Measurements from ENCODE around the gene P4HA3.
"Not testable (repeated sequence)": the region's sequence is repeated elsewhere in the genome, so short reads cannot be mapped to it uniquely, and the experiment has no call there.

The P4HA3 gene

GRCh38 chr11:74311352-74311926, at the start of gene P4HA3:
Gene P4HA3 (minus strand): TSS chr11:74311640. CDS start chr11:74311611, 29 bp downstream.
- no peak for DNase-seq (ENCODE audit: low read depth in 2 of 2)

GRCh38 chr11:74357449-74357848, 46.0 kb upstream of the P4HA3 start:
- DNase-seq (ENCODE audit: low read depth in 2 of 2), result no peak

- no peak for DNase-seq (ENCODE audit: low read depth in 2 of 2)
Measured at GRCh38 chr11:74355626-74356025, 44.2 kb upstream of the P4HA3 start.

GRCh38 chr11:74354036-74354435, 42.6 kb upstream of the P4HA3 start:
- DNase-seq (ENCODE audit: low read depth in 2 of 2), result no peak

GRCh38 chr11:74347381-74347780, 35.9 kb upstream of the P4HA3 start:
- DNase-seq (ENCODE audit: low read depth in 2 of 2), result no peak

GRCh38 chr11:74345420-74345819, 34.0 kb upstream of the P4HA3 start:
- no peak for DNase-seq (ENCODE audit: low read depth in 2 of 2)

GRCh38 chr11:74341921-74342320, 30.5 kb upstream of the P4HA3 start:
- DNase-seq (ENCODE audit: low read depth in 2 of 2), result no peak

GRCh38 chr11:74339619-74340018, 28.2 kb upstream of the P4HA3 start:
- no peak for DNase-seq (ENCODE audit: low read depth in 2 of 2)

- DNase-seq (ENCODE audit: low read depth in 2 of 2), result no peak
Measured at GRCh38 chr11:74338963-74339362, 27.5 kb upstream of the P4HA3 start.

GRCh38 chr11:74333193-74333592, 21.8 kb upstream of the P4HA3 start:
- DNase-seq (ENCODE audit: low read depth in 2 of 2), result no peak

GRCh38 chr11:74332291-74332690, 20.9 kb upstream of the P4HA3 start:
- DNase-seq (ENCODE audit: low read depth in 2 of 2), result no peak

- DNase-seq (ENCODE audit: low read depth in 2 of 2), result not testable (repeated sequence)
Measured at GRCh38 chr11:74331000-74331399, 19.6 kb upstream of the P4HA3 start.

GRCh38 chr11:74330075-74330858, 18.8 kb upstream of the P4HA3 start:
- DNase-seq (ENCODE audit: low read depth in 2 of 2), result no peak

GRCh38 chr11:74327076-74327475, 15.6 kb upstream of the P4HA3 start:
- no peak for DNase-seq (ENCODE audit: low read depth in 2 of 2)

GRCh38 chr11:74326665-74327064, 15.2 kb upstream of the P4HA3 start:
- no peak for DNase-seq (ENCODE audit: low read depth in 2 of 2)

GRCh38 chr11:74325649-74326645, 14.5 kb upstream of the P4HA3 start:
- peak; percentile 71 to 74 for DNase-seq (ENCODE audit: low read depth in 2 of 2)

GRCh38 chr11:74322667-74323066, 11.2 kb upstream of the P4HA3 start:
- no peak for DNase-seq (ENCODE audit: low read depth in 2 of 2)

- DNase-seq (ENCODE audit: low read depth in 2 of 2), result no peak
Measured at GRCh38 chr11:74321487-74322188, 10.2 kb upstream of the P4HA3 start.

- no peak for DNase-seq (ENCODE audit: low read depth in 2 of 2)
Measured at GRCh38 chr11:74320538-74320937, 9.1 kb upstream of the P4HA3 start.

GRCh38 chr11:74319139-74319816, 7.8 kb upstream of the P4HA3 start:
- DNase-seq (ENCODE audit: low read depth in 2 of 2), result peak; percentile 81 to 83

All from fibroblast of skin of left biceps (primary cell).